ENCODE measurements around the gene CERKL.

GRCh38 chr2:181698223-181698622 is 41.3 kb upstream of the CERKL start:
- TF ChIP-seq ZBTB7A (IDR thresholded peaks at IDR 0.05; ENCODE audit: low read depth), result no peak
- no peak for TF ChIP-seq CREB1 (IDR thresholded peaks at IDR 0.05; ENCODE audit: low read depth)
- no peak for TF ChIP-seq EP300 (IDR thresholded peaks at IDR 0.05; ENCODE audit: borderline replicate concordance)
- no peak for TF ChIP-seq RAD21 (IDR thresholded peaks at IDR 0.05; ENCODE audit: low read depth)
- no peak for TF ChIP-seq MAX (IDR thresholded peaks at IDR 0.05)
- TF ChIP-seq YY1 (IDR thresholded peaks at IDR 0.05; ENCODE audit: low read depth), result no peak
- TF ChIP-seq FOXM1 (IDR thresholded peaks at IDR 0.05; ENCODE audit: borderline replicate concordance, low read depth), result no peak
